EL (cell line): Measurements from ENCODE around the gene PRR11.
"Not testable (repeated sequence)": the region's sequence is repeated elsewhere in the genome, so short reads cannot be mapped to it uniquely, and the experiment has no call there.

Experiments
- DNase-seq: peaks from one replicate; pipeline ENCODE4 v3.0.0-alpha.2; 2016

PRR11 gene

GRCh38 chr17:59220328-59221158 lies 65.0 kb downstream of the PRR11 start, which contains the start of gene GDPD1:
GDPD1 (plus strand) TSS chr17:59220511; CDS start chr17:59220610, 99 bp downstream.
- DNase-seq: peak; percentile 92

GRCh38 chr17:59221159-59221847 lies 65.8 kb downstream of the PRR11 start:
- no peak for DNase-seq

GRCh38 chr17:59223813-59224212 lies 68.3 kb downstream of the PRR11 start:
- DNase-seq: no peak

GRCh38 chr17:59228588-59228987 lies 73.0 kb downstream of the PRR11 start:
- not testable (repeated sequence) for DNase-seq

GRCh38 chr17:59230764-59231163 lies 75.2 kb downstream of the PRR11 start:
- DNase-seq: no peak

- DNase-seq: no peak
These were observed 79.1 kb downstream of the PRR11 start for GRCh38 chr17:59234631-59235030.

GRCh38 chr17:59238906-59239305 lies 83.4 kb downstream of the PRR11 start:
- no peak for DNase-seq

GRCh38 chr17:59244081-59244480 lies 88.5 kb downstream of the PRR11 start:
- no peak for DNase-seq
